BLaER1 (cell line): ENCODE measurements around the gene CHID1.

Experiments used
- H3K27ac ChIP-seq: shearing (Covaris generic); formaldehyde crosslinking; 2 replicates; pipeline ENCODE4 v1.8.1; 2022
- H3K27me3 ChIP-seq: shearing (Covaris generic); formaldehyde crosslinking; 2 replicates; pipeline ENCODE4 v1.8.1; 2022
- H3K36me3 ChIP-seq: shearing (Covaris generic); formaldehyde crosslinking; 2 replicates; pipeline ENCODE4 v1.8.1; 2022
- H3K4me1 ChIP-seq: shearing (Covaris generic); formaldehyde crosslinking; 2 replicates; pipeline ENCODE4 v1.8.1; 2022
- H3K4me2 ChIP-seq: shearing (Covaris generic); formaldehyde crosslinking; 2 replicates; pipeline ENCODE4 v1.8.1; 2022
- H3K4me3 ChIP-seq: shearing (Covaris generic); formaldehyde crosslinking; 2 replicates; pipeline ENCODE4 v1.8.1; 2022
- H3K9ac ChIP-seq: shearing (Covaris generic); formaldehyde crosslinking; 2 replicates; pipeline ENCODE4 v1.8.1; 2022
- H3K9me3 ChIP-seq: shearing (Covaris generic); formaldehyde crosslinking; 2 replicates; pipeline ENCODE4 v1.8.1; 2022
- H4K20me1 ChIP-seq: shearing (Covaris generic); formaldehyde crosslinking; 2 replicates; pipeline ENCODE4 v1.8.1; 2022
- Cebpa-rat ChIP-seq: shearing (Covaris generic); IDR thresholded peaks from 2 replicates; pipeline ENCODE4 v1.8.1; 2022

CHID1 gene

DNA sequence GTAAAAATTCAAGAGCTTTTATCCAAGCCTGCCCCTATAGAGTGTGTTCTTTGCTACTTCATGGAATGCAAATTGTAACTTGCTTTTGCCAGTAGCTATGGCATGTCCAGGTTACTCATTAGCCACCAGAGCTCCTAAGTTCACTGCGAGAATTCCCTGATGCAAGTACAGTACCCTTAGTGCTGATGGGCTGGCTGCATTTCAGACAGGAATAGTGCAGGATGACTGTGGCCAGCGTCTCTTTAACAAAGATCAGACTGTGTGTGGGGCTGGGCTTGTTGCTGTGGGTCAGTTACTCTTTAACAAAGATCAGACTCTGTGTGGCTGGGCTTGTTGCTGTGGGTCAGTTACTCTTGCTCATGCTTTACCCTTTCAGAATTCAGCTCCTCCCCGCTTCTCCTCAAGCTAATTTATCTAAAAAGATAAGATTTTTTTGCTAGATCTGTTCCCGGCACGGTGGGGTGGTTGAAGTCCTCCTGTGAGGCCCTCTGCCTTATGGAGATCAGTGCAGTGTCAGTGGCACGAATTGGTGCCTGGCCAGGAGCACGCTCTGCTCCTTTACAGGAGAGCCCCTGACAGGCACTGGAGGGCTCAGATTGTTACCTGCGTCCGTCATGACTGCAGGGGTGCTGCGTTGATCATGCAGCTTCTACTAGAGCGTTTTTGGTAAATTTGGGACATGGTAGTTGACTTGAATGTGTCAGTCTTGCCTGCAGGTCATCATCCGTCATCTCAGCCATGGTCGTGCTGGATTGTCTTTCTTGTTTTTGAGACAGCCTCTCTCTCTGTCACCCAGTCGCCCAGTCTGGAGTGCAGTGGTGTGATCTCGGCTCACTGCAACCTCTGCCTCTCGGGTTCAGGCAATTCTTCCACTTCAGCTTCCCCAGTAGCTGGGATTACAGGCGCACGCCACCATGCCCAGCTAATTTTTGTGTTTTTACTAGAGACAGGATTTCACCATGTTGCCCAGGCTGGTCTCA, 42.1 kb upstream of the CHID1 start:
- peaks cover 25% of the 10 kb centered on the region for H3K9me3 ChIP-seq
- no peaks in the 10 kb centered on the region for H3K27me3 ChIP-seq
- peaks cover 50% of the 10 kb centered on the region for H3K4me1 ChIP-seq
- no peak overlapping the region for H3K27ac ChIP-seq
- peaks cover 82% of the 10 kb centered on the region for H4K20me1 ChIP-seq
- no peak overlapping the region for H3K4me3 ChIP-seq
- peak overlapping the region; percentile 70 for H3K4me2 ChIP-seq
- H3K36me3 ChIP-seq = peaks cover 50% of the 10 kb centered on the region
- H3K9ac ChIP-seq = no peak overlapping the region
- TF ChIP-seq Cebpa-rat = no peak

- Histone ChIP-seq H3K9ac (no peak overlapping the region), H3K27me3 (no peaks in the 10 kb centered on the region), H3K4me2 (no peak overlapping the region), H4K20me1 (peaks cover 72% of the 10 kb centered on the region), H3K36me3 (peaks cover 50% of the 10 kb centered on the region), H3K9me3 (peaks cover 29% of the 10 kb centered on the region), H3K4me1 (peaks cover 50% of the 10 kb centered on the region), H3K4me3 (no peak overlapping the region), H3K27ac (no peak overlapping the region)
- no peak for TF ChIP-seq Cebpa-rat
Observed at GRCh38 chr11:951507-951906, 40.9 kb upstream of the CHID1 start.

DNA sequence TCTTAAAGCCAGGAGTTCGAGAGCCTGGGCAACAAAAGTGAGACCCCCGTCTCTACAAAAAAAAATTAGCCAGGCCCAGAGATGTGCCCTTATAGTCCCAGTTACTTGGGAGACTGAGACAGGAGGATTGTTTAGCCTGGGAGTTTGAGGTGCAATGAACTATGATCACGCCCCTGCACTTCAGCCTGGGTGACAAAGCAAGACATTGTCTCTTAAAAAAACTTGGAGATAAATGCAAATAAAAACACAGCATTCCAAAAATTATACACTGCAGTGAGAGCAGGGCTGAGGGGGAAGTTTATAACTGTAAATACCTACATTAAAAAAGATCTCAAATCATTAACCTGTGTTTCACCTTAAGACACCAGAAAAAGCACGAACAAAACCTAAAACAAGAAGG, 37.1 kb upstream of the CHID1 start:
- Histone ChIP-seq H3K9ac (no peak overlapping the region), H3K36me3 (peaks cover 85% of the 10 kb centered on the region), H3K4me3 (no peak overlapping the region), H3K4me2 (no peak overlapping the region), H3K9me3 (peaks cover 29% of the 10 kb centered on the region), H3K4me1 (peaks cover 24% of the 10 kb centered on the region), H3K27me3 (no peaks in the 10 kb centered on the region), H3K27ac (no peak overlapping the region), H4K20me1 (peaks cover 72% of the 10 kb centered on the region)
- TF ChIP-seq Cebpa-rat = no peak

DNA sequence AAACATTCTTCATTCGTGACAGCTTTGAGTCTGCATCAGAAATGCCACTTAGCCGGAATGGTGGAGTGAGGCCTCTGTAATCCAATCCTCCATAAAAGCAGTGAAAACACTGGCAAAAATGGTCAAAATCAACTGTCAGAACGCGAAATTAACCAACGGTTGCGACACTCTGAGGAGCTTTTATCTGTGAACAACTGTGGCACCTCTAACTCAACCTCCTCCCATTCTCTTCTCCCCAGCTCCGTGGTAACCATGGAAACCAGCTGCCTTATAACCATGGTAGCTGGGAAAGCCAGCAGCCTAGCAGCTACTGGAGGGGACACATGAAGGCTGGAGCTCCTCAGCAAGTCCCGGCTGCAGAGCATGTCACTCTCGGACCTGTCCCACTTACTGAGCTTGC, 35.4 kb upstream of the CHID1 start:
- H3K4me3 ChIP-seq = no peak overlapping the region
- H3K9me3 ChIP-seq = peaks cover 29% of the 10 kb centered on the region
- peaks cover 72% of the 10 kb centered on the region for H4K20me1 ChIP-seq
- TF ChIP-seq Cebpa-rat = 0 out of 2 replicates have a peak, but pooled peaks have one; percentile 29
- no peak overlapping the region for H3K27ac ChIP-seq
- no peak overlapping the region for H3K4me2 ChIP-seq
- peaks cover 82% of the 10 kb centered on the region for H3K36me3 ChIP-seq
- H3K4me1 ChIP-seq = peaks cover 13% of the 10 kb centered on the region
- H3K9ac ChIP-seq = no peak overlapping the region
- no peaks in the 10 kb centered on the region for H3K27me3 ChIP-seq

DNA sequence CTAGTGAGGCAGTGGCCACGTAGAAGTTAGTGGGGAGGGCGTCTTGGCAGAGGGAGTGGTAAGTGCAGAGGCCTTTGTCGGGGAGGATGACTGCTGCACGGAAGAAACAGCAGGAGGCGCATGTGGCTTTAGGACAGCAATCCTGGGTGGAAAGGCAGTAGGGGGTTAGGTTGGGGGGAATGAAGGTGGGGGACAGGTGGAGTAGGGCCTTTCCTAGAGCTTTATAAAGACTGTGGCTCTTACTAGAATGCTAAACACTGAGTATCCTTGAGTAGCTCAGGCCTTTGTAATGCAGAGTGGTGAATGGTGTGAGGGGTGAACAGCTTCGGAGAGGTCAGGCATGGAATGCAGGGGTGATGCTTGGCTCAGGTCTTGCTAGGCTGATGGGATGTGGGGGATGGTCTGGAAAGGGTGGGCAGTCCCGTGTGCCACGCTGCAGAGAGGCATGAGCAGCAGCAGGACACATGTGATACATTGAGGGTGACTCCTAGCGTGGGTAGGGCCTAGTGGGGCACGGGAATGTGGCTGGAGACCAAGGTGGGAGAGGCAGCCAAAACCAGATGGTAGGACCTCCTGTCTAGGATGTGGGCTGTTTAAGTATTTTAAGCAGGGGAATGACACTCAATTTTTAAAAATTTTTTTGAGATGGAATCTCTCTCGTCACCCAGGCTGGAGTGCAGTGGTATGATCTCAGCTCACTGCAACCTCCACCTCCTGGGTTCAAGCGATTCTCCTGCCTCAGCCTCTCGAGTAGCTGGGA, 34.3 kb upstream of the CHID1 start:
- Histone ChIP-seq H3K9me3 (peaks cover 26% of the 10 kb centered on the region), H3K4me3 (no peak overlapping the region), H3K4me1 (peaks cover 24% of the 10 kb centered on the region), H4K20me1 (peaks cover 72% of the 10 kb centered on the region), H3K9ac (no peak overlapping the region), H3K4me2 (no peak overlapping the region), H3K27me3 (no peaks in the 10 kb centered on the region), H3K36me3 (peaks cover 79% of the 10 kb centered on the region), H3K27ac (no peak overlapping the region)
- no peak for TF ChIP-seq Cebpa-rat

- peaks cover 44% of the 10 kb centered on the region for H3K4me1 ChIP-seq
- H3K9ac ChIP-seq = no peak overlapping the region
- H3K4me3 ChIP-seq = no peak overlapping the region
- peaks cover 63% of the 10 kb centered on the region for H3K36me3 ChIP-seq
- H4K20me1 ChIP-seq = peaks cover 89% of the 10 kb centered on the region
- H3K27me3 ChIP-seq = no peaks in the 10 kb centered on the region
- peaks cover 6% of the 10 kb centered on the region for H3K9me3 ChIP-seq
- TF ChIP-seq Cebpa-rat = no peak
- 0 out of 2 replicates have a peak overlapping the region, but pooled peaks have one; percentile 30 for H3K27ac ChIP-seq
- H3K4me2 ChIP-seq = no peak overlapping the region
Observed at GRCh38 chr11:942823-943222, 32.2 kb upstream of the CHID1 start.

DNA sequence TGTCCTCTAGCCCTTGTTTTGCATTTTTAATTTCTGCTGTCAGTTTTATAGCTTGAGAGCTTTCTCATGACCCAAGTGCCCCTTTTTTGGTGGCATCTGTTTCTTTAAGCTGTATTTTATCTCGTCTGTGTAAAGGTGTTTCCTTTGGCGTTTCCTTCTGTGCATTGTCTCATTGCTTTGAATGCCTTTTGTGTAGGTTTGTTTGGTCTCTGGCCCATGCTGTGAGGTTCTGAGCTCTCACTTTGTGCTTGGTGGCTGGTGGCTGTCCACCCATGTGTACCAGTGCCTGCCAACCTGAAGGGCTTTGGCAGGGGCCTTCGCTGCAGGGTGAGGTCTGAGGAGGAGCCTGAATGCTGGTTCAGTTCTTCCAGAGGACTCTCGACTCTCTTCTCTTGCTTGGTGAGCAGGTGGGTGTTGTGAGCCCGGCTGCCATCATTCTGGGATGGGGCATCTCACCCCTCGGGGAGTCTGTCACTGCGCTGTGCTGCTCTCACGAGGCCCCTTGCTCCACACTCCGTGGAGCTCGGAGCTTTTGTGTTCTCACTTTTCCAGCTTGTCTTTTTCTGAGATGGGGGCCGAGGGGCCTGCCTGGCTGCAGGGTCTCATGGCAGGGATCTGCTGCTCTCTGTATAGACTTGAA, 30.0 kb upstream of the CHID1 start:
- Histone ChIP-seq H3K4me1 (peaks cover 63% of the 10 kb centered on the region), H4K20me1 (peaks cover 100% of the 10 kb centered on the region), H3K36me3 (peaks cover 52% of the 10 kb centered on the region), H3K27me3 (no peaks in the 10 kb centered on the region), H3K9me3 (no peaks in the 10 kb centered on the region; the same call in 1 of the 2 replicates), H3K4me2 (peak overlapping the region; percentile 43), H3K9ac (peak overlapping the region; percentile 54; the same call in 1 of the 2 replicates), H3K27ac (peak overlapping the region; percentile 37), H3K4me3 (no peak overlapping the region)
- no peak for TF ChIP-seq Cebpa-rat

DNA sequence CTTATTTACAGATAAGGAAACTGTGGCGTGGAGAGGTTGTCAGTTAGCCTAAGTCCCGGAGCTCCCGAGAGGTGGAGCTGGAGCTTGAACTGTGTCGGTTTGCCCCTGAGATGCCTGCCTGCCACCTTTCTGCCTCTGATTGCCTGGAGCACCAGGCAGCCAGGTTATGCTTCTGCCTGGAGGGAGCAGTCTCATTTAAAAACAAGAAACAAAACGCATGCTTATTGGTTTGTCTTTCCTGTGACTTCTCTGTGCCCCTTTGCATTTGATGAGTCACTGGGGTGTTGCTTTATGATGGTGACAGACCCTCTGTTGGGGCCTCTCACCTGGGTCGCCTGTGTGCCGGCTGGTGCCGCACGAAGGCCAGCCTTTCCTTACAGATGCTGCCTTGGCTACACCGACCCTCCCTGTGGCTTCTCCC, 27.2 kb upstream of the CHID1 start:
- Histone ChIP-seq H3K9ac (no peak overlapping the region), H3K4me1 (peaks cover 61% of the 10 kb centered on the region), H3K4me3 (no peak overlapping the region), H3K27ac (peak overlapping the region; percentile 44), H3K27me3 (no peaks in the 10 kb centered on the region), H3K36me3 (peaks cover 39% of the 10 kb centered on the region), H3K4me2 (peak overlapping the region; percentile 74), H3K9me3 (no peaks in the 10 kb centered on the region), H4K20me1 (peaks cover 100% of the 10 kb centered on the region)
- TF ChIP-seq Cebpa-rat = no peak

- no peak for TF ChIP-seq Cebpa-rat
- Histone ChIP-seq H3K27me3 (no peaks in the 10 kb centered on the region), H3K4me1 (peaks cover 77% of the 10 kb centered on the region), H3K36me3 (peaks cover 41% of the 10 kb centered on the region), H3K9me3 (no peaks in the 10 kb centered on the region), H3K4me3 (no peak overlapping the region), H4K20me1 (peaks cover 100% of the 10 kb centered on the region), H3K27ac (no peak overlapping the region), H3K4me2 (peak overlapping the region; percentile 74), H3K9ac (no peak overlapping the region)
Observed at GRCh38 chr11:936199-936598, 25.6 kb upstream of the CHID1 start.
